C1 segment of cervical spinal cord (tissue), 14 donors: ENCODE results near the gene UTP18.
"Not testable (repeated sequence)": the region's sequence is repeated elsewhere in the genome, so short reads cannot be mapped to it uniquely, and the experiment has no call there.

ENCODE experiments used
- DNase-seq, 14 donors: peaks; one replicate each; lab custom pipeline; 2025; lab: John Stamatoyannopoulos, UW

Gene UTP18

DNA sequence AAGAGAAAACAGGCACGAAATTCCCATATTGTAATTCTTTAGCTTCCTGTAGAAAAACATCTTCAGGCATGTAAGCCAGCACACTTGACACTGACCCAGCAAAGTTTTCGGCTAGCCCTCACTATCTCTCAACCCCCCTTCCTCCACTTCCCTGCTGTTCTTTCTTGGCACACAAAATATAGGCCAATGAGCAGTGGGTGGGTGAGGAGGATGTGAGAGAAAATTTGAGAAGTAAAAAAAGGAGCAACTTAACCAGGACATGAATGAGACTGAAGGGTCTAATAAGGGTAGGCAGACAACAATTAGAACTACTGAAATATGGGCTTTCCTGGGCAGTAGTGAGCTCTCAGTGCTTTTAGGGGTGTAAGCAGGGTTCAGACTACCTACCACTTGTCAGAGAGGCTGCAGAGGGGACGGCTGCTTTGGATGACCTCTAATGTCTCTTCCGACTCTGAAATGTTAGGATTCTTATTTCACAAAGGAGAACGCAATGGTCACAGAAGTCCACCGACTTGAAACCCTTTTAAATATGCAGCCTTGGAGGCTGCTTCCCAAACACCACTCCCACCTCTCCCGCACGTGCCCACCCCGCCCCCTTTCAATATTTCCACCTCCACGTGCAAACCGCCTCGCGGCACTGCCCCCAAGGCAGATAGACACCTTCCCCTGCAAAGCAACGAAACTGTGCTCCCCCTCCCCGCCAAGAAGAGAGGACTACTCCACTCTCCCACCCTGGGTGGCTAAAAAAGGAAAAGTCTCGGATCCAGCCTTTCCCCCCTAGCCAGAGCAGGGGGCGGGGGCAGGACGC is 1.4 kb upstream of the UTP18 start:
- DNase-seq: peak in 2 of 14 donors; percentile 2 to 6

DNA sequence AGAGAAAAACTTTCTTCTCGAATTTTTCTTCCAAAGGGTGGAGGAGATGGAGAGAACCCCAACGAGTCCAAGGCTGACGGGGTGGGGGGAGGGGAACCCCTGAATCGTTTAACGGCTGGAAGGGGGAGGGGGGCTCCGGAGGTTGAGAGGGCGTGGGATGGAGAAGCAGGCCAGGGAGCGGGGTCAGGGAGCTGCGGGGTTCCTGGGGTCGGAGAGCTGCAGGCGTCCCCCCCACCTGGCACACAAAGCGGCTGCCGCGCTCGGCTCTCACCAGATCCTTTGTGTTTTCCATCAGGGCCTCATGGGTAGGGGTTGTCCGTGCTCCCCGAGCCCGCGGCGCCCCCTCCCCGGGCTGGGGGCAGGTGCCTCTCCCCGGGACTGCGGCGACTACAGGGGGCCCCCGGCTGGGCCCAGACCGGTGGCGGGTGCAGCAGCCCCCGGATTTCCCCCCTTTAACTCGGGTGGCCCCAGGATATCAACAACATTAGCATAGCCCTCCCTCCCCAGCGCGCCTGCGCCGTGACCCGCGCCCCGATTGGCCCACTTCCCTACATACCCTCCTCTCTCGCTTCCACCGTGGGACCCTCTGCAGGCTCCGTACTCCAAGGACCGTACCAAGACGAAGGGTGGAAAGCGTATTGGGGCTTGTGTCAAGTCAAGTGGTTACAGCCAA is 646 bp upstream of the UTP18 start, which contains the start of gene MBTD1:
MBTD1 (minus strand) TSS at position 486 of the 673 bp plus-strand sequence. CDS start 34,888 bp downstream, outside the sequence.
- DNase-seq: peak; percentile 94 to 100 (median 98)

DNA sequence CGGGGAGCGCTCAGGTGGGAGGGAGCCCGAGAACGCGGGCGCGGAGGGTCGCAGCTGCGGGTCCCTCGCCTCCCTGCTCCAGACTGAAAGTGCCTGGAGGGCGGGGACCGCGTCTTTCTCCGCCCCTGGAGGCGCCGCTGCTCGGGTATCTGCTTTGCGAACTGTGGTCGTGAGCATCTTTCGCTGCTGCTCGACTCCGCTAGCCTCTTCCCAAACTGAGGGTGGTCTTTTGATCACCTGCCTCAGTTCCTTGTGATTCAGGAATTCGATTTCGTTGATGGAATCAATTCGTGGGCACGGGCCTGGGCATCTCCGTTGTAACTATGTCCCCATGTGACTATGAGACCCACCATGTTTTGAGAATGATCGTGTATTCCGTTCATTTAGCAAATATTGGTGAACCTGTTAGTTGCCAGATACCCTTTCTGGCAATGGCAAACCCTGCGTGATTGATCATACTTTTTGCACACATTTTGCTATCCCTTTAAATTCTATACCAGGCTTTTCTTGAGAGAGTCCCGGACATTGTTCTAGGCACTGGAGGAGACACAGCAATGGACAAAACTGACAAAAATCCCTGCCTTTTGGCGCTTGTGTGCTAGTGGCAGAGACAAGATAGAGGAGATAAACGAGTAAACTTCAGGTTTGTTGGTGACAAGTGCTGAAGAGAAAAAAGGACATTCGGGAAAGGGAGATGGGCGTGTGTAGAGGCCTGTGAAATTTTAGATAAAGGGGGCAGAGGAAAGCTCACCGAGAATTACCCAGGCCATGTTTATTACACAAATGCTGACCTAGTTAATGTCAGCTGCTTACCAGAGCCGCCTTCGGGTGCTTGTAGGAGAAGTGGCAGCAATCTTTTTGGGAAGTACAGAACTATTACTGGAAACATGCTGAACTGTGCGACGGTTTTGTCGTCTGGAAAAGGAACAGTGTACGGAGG is 948 bp downstream of the UTP18 start:
- peak in 7 of 14 donors; percentile 1 to 64 (median 14) for DNase-seq

DNA sequence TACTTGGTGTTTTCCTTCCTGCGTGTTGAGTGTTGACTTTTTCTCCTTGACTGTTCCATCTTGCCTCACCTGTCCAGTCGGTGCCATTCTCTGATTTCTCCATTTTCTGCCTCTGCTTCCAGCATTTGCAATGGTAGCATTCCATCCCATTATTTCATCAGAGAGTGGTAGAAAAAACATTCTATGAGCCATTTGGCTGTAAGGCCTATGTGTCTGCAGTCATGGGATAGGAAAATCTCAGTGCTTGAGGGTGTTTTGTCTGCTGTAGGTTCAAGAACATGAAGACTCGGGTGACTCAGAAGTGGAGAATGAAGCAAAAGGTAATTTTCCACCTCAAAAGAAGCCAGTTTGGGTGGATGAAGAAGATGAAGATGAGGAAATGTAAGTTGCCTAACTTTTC is 2.7 kb downstream of the UTP18 start:
- DNase-seq: no peak

DNA sequence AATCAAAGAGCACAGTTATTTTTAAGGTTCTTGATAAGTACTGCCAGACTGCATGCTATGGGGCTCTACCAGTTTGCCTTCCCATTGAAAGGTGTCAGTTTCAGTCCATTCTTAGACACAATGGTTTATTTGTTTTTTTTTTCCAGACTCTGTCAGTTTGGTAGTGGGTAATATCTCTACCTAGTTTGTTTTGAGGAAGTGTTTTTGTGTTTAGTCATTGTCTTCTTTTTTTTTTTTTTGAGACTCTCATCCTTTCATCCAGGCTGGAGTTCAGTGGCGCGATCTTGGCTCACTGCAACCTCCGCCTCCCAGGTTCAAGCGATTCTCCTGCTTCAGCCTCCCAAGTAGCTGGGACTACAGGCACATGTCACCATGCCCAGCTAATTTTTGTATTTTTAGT is 4.1 kb downstream of the UTP18 start:
- not testable (repeated sequence) for DNase-seq

DNA sequence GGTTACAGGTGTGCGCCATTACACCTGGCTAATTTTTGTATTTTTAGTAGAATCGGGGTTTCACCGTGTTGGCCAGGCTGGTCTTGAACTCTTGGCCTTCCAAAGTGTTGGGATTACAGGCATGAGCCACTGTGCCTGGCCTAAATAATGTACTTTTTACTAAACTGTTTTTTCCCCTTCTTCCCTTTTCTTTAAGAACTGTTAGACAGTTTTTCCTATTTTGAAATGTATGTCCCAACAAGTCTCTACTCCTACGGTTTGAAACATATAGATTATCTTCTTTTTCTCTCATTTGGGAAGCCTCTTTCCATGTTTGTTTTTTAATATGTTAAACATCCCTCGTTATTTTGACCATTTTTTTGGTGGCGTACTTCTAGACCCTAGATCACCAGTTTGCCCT is 9.6 kb downstream of the UTP18 start:
- no peak for DNase-seq

DNA sequence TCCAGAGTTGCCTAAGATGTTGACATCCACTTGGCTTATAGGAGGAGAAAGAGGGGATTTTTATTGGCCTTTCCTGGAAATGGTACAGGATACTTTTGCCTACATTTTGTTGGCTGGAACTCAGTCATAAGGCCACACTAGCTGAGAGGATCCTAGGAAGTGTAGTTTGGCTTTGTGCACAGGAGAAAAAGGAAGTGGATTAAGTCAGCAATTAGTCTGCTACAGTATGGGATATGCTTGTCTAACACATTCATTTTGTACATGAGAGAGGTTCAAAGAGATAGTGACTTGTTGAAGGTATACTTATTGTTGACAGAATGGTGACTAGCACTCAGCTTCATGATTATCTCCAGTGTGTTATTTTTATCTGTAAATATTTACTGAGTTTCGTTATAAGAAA is 10.3 kb downstream of the UTP18 start:
- no peak for DNase-seq

DNA sequence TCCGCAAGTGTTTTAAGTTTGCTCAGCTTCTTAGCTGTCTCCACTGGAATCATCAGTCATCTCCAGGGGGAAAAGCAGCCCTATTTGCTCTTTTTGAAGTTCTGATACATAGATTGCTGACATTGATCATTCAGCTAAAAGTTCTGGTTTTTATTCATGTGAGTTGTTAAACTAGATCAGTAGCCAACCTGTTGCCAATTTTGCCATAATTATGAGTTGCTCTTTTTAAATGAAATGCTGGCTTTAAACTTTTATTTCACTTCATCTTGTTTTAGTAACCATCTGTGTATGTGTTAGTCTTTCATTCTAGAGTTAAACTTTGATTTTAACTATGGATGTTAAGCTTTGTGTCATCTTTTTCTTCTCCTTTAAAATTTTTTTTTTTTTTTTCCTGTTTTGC is 12.5 kb downstream of the UTP18 start:
- DNase-seq: no peak

DNA sequence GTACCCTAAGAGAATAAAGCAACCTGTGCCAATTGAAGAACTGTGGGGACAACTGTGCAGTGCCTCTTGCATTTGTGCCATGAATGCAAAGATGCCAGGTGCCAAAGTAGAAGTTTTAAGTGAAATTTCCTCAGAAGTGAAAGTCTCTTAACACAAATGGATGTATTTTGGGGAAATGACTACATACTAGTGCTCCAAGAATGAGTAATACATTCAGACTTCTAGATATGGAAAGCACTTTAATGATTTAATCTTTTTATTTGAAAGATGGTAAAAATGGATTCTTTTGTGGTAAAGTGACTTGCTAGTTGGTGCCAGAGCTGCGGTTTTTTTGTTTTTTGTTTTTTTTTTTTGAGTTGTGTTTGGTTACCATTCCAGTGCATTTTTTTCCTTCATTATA is 15.0 kb downstream of the UTP18 start:
- DNase-seq: no peak

DNA sequence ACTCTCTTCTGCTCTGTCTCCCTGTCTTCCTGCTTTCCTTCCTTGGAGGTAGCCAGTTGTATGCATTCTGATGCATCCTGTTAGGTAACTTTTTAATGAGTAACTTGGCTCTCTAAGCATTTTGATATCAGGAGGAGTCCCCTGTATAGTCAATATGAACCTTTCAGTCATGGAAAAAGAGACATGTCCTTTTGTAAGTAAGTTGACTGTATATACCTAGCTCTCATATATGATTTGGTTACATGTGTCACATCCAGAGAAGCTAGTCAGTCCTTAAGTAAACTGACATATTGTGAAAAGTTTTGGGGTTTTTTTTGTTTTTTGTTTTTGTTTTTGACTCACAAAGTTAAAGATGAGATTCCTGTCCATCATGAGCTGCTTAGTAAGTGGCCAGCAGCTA is 18.8 kb downstream of the UTP18 start:
- no peak for DNase-seq

DNA sequence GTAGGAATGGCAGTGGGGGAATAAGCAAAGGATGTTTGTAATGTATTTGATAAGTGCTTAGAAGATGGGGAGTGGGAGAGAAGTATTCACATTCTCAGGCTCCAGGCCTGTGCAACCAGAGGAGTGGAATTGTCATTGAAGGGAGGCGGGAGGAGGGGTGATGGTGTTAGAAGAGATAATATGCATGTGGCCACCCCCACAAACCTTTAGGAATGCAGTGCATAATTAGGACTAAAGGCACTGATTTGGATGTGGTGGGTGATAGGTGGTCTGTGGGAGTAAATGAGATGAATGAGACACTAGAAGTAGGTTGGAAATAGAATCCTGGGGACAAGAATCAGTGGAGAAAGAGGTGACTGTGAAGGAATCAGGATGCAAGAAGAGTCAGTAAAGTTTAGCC is 27.1 kb downstream of the UTP18 start:
- DNase-seq: no peak

DNA sequence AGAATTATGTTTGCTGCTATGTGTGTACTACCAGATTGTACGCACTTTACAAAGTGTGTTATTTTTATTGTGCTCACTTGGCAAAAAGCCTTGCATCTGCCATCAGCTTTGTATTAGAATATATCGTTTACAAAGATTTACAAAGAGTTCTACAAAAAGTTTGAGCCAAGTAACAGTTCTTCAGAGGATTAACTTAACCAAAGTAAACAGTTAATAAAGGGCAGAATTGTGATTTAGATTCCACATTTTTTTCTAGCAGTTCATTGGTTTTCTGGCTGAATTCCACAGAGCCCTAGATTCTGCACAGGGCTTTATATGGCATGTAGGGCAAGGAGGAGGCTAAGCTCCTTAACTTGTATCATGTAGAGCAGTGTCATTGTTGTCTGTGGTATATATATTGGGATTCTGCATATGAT is 29.4 kb downstream of the UTP18 start:
- no peak for DNase-seq

DNA sequence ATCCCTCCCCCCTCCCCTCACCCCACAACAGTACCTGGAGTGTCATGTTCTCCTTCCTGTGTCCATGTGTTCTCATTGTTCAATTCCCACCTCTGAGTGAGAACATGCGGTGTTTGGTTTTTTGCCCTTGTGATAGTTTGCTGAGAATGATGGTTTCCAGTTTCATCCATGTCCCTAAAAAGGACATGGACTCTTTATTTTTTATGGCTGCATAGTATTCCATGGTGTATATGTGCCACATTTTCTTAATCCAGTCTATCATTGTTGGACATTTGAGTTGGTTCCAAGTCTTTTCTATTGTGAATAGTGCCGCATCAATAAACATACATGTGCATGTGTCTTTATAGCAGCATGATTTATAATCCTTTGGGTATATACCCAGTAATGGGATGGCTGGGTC is 34.0 kb downstream of the UTP18 start:
- not testable (repeated sequence) for DNase-seq

DNA sequence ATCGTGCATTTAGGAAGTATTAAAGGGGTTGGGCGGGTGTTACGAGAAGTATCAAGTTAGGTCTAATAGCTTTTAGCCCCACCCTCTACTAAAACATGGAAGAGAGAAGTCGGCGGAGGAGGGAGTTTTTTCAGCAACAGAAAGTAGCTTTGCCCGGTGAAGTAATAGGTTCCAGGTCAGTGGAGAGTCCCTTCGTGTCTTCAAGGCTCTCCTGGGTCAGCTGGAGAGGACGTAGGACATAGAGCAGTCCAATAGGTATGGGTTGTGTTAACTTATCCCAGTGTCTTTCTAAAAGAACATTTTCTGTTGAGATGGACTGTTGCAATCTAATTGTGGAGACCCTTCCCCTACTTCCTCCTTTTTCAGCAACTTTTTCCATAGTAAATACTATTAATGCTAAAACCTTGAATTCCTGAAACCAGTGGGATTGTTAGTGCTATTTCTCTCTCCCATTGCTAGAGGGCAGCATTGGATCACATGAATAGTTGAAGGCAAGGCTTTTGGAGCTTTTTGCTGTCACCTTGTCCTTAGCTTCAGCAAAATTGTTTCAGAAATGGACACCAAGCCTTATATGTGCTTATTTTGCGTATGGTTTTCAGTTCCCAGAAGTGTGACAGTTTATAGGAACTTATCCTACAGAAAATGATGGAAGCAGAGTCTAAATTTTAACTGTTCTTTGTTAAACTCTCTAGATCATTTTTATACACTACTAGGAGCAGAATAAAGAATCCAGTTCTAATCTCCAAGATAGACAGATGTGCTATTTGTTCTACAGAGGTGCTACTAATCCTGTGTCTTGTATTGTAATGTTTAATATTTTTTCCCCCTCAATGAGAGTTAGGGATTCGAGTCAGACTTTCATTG is 38.4 kb downstream of the UTP18 start:
- peak in 2 of 14 donors; percentile 16 to 32 for DNase-seq

DNA sequence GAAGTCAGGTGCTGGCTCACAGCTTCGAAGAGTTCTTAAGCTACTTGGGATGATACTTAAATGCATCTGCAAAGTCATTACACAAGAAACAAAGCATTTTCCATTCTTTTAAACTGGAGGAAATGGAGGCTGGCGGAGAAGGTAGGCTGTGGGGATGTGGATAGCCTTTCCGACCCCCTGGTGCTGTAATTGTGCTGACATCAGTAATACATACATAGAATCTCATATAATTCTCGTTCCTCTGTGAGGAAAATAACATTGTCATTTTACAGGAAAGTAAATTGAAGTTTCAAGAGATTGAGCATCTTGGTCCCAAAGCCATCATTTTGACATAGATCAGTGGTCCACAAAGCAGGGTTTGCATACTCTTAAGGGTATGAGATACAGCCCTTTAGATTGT is 39.5 kb downstream of the UTP18 start:
- no peak for DNase-seq

DNA sequence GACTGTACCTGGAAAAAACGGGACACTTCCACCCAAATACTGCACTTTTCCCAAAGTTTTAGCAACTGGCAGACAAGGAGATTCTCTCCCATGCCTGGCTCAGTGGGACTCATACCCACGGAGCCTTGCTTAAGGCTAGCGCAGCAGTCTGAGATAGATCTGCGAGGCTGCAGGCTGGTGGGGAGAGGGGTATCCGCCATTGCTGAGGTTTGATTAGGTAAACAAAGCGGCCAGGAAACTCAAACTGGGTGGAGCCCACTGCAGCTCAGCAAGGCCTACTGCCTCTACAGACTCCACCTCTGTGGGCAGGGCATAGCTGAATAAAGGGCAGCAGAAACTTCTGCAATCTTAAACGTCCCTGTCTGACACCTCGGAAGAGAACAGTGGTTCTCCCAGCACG is 44.8 kb downstream of the UTP18 start:
- no peak for DNase-seq

DNA sequence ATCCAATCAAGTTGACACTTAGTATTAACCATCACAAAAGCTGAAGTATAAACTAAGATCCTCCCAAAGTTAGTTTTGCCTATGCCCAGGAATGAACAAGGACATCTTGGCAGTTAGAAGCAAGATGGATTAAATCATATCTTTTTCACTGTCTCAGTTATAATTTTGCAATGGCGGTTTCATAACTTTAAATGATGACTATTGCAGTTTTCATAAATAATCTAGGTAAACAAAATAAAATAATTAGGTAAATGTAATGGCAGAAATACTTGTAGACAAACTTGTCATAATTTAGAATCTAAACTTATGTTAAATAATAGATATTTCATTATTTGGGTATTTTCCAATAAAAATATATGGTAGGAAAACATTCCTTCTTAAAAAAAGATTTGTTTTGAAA is 51.7 kb downstream of the UTP18 start:
- DNase-seq: not testable (repeated sequence)

DNA sequence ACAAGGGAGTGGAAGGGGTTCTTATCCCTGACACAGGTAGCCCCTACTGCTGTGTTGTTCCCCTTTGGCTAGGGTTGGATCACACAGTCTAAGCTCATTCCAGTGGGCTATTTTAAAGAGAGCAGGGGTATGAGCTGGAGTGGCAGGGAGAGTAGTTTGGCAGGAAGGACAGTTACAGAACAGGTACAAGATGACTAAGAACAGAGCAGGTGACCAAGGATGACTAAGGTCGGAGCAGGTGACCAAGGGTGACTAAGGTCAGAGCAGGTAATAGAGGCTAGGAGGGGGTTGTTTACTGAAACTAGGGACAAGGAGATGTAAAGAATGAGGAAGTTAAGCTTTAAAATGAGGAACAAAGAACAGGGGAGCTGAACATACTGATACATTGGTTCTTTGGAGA is 58.8 kb downstream of the UTP18 start:
- no peak for DNase-seq

DNA sequence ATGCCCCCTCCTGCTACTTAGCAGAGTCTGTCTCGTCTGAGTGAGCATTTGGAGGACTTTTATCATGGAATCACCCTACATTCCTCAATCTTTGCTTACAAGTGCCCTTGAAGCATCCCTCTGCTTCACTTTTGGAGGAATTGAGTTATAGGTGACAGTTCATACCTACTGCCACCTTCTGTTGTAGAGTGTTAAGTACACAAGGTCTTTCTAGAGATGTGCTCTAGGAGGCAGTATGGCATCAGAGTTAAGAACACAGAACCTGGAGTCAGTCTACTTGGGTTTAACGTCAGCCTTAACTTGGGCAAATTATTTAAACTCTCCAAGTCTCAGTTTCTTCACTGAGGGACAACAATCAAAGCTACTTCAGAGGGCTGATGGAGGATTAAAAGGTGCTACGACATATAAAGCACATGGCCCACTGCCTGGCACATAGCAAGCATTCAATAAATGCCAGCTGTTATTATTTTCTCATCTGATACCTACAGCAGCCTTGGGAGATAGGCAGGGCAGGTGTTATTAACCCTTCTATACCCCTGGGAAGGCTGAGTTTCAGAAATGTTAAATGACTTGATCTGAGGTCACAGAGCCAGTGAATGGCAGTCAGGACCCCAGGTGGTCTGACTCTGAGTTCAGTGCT is 62.2 kb downstream of the UTP18 start:
- DNase-seq: peak in 1 of 14 donors; percentile 19

DNA sequence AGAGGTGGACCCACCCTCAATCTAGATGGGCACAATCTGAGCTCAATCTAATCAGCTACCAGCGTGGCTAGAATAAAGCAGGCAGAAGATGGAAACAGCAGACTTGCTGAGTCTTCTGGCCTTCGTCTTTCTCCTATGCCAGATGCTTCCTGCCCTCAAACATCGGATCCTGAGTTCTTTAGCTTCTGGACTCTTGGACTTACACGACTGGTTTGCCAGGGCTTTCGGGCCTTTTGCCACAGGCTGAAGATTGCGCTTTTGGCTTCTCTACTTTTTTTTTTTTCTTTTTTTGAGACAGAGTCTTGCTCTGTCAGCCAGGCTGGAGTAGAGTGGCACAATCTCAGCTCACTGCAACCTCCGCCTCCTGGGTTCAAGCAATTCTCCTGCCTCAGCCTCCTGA is 65.1 kb downstream of the UTP18 start:
- DNase-seq: no peak
